Measurements from ENCODE around the gene NTHL1. TPM values are rescaled to one million over a fixed set of nuclear protein-coding genes. Genes with fewer than 3 reads are reported as not detected.

NTHL1 gene
- total and polyA plus RNA-seq, 9 donors, result 1.9 to 38.1 (median 23.9) TPM

DNA sequence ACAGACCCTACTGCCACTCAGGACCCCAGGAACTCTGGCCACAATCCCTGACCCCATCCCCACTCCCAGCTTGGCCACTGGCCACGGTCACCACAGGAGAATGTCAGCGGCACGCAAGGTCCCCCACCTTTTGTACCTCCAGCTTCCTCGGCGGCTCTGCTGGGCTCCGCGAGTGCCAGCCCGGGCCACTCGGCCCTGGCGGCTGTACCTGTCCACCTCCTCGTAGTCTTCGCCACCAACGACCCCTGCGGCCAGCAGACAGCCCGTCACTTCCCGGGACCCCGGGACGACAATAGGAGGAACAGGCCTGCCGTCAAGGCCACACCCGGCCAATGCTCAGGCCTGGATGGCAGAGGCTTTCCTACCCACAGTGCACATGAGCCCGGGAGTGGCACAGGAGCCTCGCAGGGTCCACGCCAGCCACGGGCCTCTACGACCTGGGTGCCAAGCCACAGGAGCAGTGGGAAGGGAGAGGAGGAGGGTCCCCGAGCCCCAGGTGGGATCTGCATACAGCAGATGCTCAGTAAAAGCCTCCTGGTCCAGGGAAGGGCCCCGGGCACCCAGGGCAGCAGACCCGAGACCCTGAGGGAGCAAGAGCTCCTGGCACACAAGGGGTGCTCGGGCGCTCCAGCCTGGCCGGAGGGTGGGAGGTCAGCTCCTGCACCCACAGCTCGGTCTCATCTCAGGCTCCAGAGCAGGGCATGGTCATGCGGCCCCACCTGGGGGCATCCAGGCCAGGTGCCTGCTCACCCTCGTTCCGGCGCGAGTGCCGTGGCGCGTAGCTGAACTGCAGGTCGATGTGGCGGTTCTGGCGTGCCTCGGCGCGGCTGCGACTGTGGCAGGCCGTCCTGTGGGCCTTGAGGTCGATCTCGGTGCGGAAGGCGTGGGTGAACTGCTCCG lies 45.9 kb downstream of the NTHL1 start:
- H3K27ac ChIP-seq, result no peak overlapping the region
- peaks cover 10% of the 10 kb centered on the region for H3K4me1 ChIP-seq (ENCODE audit: insufficient read depth)
- no peak overlapping the region for H3K4me3 ChIP-seq
- intact Hi-C loops (cut with DNase I), result no loop called here
- H3K9me3 ChIP-seq, result no peaks in the 10 kb centered on the region
- H3K36me3 ChIP-seq, result no peaks in the 10 kb centered on the region
- peak in 2 of 5 donors; percentile 28 to 36 for DNase-seq
- 91 to 95% (median 92%) methylated on average over 52 to 53 of the region's 53 CpGs for WGBS, 3 donors
- no peaks in the 10 kb centered on the region for H3K27me3 ChIP-seq
- no peak for TF ChIP-seq POLR2A (IDR thresholded peaks at IDR 0.05)
- no peak for TF ChIP-seq EP300 (IDR thresholded peaks at IDR 0.05)
- TF ChIP-seq, protein P1, sequence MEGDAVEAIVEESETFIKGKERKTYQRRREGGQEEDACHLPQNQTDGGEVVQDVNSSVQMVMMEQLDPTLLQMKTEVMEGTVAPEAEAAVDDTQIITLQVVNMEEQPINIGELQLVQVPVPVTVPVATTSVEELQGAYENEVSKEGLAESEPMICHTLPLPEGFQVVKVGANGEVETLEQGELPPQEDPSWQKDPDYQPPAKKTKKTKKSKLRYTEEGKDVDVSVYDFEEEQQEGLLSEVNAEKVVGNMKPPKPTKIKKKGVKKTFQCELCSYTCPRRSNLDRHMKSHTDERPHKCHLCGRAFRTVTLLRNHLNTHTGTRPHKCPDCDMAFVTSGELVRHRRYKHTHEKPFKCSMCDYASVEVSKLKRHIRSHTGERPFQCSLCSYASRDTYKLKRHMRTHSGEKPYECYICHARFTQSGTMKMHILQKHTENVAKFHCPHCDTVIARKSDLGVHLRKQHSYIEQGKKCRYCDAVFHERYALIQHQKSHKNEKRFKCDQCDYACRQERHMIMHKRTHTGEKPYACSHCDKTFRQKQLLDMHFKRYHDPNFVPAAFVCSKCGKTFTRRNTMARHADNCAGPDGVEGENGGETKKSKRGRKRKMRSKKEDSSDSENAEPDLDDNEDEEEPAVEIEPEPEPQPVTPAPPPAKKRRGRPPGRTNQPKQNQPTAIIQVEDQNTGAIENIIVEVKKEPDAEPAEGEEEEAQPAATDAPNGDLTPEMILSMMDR (IDR thresholded peaks at IDR 0.05), result no peak

DNA sequence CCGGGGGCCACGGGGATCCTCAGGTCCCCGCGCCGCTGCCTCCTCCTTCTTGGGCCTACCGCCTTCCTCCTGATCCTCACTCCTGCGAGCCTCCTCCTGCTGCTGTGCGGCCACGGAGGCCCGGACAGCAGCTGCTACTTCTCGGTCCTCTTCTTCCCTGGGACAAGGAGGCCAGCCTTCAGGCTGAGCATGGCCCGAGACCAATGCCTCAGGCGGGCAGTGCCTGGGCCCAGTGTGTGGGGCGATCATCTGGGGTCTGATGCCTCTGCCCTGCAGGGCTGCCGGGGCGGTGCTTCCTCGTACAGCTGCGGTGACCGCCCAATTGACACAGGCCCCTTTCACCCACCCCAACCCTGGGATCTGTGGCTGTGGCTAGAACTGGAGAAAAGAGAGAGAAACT lies 46.6 kb downstream of the NTHL1 start:
- intact Hi-C loops (cut with DNase I), result no loop called here
- H3K27me3 ChIP-seq, result no peaks in the 10 kb centered on the region
- WGBS, 3 donors, result 91 to 96% (median 96%) methylated on average over 19 of the region's 19 CpGs
- H3K4me1 ChIP-seq (ENCODE audit: insufficient read depth), result peaks cover 10% of the 10 kb centered on the region
- H3K4me3 ChIP-seq, result no peak overlapping the region
- TF ChIP-seq, protein P1 (IDR thresholded peaks at IDR 0.05), result no peak
- TF ChIP-seq EP300 (IDR thresholded peaks at IDR 0.05) (no peak), POLR2A (IDR thresholded peaks at IDR 0.05) (no peak)
- no peaks in the 10 kb centered on the region for H3K9me3 ChIP-seq
- no peaks in the 10 kb centered on the region for H3K36me3 ChIP-seq
- no peak overlapping the region for H3K27ac ChIP-seq
- DNase-seq, result no peak

DNA sequence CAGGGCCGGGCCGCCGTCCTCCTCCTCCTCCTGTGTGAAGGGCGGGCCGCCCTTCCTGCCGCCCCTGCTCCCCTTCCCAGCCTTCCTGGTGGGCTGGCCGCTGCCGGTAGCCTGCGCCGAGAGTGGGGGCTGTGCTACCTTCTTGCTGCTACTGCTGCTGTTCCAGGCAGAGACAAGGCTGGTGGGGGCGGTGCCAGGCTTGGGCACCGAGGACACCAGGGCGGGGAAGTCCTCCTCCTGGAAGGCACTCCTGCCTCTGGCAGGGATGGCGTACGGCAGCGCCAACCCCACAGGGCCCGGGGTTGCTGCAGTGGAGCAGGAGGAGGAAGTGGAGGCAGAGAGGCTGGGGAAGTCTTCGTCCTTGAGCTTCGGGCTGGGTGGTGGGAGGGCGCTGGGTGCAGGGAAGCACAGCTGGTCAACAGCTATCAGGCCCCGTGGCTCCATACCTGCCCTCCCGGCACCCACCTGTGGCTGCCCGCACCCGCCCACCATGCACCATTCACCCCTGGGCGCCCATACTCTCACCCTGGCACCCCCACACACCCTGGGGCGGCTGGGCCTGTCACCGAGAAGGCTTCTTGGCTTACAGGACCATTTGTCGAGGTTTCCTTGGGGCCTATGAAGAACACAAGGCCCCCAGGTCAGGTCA lies 47.6 kb downstream of the NTHL1 start:
- 71 to 84% (median 72%) methylated on average over 27 to 28 of the region's 28 CpGs for WGBS, 3 donors
- Histone ChIP-seq H3K4me3 (no peak overlapping the region), H3K36me3 (no peaks in the 10 kb centered on the region), H3K4me1 (ENCODE audit: insufficient read depth) (peaks cover 10% of the 10 kb centered on the region), H3K9me3 (no peaks in the 10 kb centered on the region), H3K27ac (no peak overlapping the region), H3K27me3 (no peaks in the 10 kb centered on the region)
- TF ChIP-seq, protein P1 (IDR thresholded peaks at IDR 0.05), result no peak
- no peak for TF ChIP-seq EP300 (IDR thresholded peaks at IDR 0.05)
- no peak for TF ChIP-seq POLR2A (IDR thresholded peaks at IDR 0.05)
- intact Hi-C loops (cut with DNase I), result no loop called here
- peak in 1 of 5 donors; percentile 40 for DNase-seq

DNA sequence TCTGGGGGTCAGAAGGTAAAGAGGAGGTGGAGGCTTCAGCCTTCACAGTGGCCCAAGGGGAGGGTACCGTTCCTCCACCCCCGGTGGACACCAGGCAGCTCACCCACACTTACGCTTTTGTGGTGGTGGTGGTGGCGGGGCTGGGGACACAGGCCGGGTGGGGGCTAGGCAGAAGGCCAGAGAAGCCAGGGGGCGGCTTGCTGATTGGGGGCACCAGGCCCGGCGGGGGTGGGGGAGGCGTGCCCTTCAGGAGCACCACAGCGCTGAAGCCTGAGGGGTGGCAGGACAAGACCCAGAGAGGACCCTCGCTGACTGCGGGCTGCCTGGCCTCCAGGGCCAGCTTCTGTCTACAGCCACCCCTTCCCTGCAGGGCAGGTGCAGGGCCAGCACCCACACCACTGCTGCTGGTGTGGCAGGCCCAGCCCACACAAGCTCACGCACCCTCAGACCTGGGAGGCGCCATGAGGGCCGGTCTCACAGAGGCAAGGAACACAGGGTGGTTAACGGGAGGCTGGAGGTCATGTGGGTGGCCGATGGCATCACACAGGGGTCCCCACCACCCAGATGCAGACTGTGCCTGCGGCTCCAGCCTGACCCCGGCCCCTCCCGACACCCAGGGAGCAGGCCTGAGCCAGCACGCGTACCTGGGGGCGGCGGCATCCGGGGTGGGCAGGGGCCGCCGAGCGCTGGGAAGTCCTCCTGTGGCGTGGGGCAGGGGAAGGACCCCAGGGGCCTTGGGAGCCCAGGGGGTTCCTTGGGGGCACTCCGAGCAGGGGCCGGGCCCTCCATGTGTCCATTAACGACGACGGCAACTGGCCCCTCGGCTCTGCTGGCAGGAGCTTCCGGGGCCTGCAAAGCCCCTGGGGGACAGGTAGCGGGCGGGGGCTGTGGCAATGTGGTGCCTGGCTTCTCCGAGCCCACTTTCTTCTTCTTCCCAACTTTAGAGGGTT lies 48.5 kb downstream of the NTHL1 start:
- Histone ChIP-seq H3K27me3 (no peaks in the 10 kb centered on the region), H3K4me3 (no peak overlapping the region), H3K36me3 (no peaks in the 10 kb centered on the region), H3K27ac (no peak overlapping the region), H3K4me1 (ENCODE audit: insufficient read depth) (peaks cover 9% of the 10 kb centered on the region), H3K9me3 (no peaks in the 10 kb centered on the region)
- TF ChIP-seq, protein P1 (IDR thresholded peaks at IDR 0.05), result no peak
- no peak for TF ChIP-seq EP300 (IDR thresholded peaks at IDR 0.05)
- TF ChIP-seq POLR2A (IDR thresholded peaks at IDR 0.05), result no peak
- peak in 2 of 5 donors; percentile 26 to 46 for DNase-seq
- intact Hi-C loops (cut with DNase I), result no loop called here
- 86 to 88% (median 87%) methylated on average over 30 to 39 of the region's 39 CpGs for WGBS, 3 donors

Measured in ovary (tissue), 9 donors.